Motor neuron (in vitro differentiated cells): ENCODE results near the gene NECAB2. TPM values are rescaled to one million over a fixed set of nuclear protein-coding genes. Genes with fewer than 3 reads are reported as not detected.
A peak's percentile ranks its signal among the peaks of the same experiment; 100 is the strongest.

Experiments used
- ATAC-seq, 8 experiments: fragments of 200-7000 bp; cut with Tn5 transposase; replicated peaks in 6 of 8; 2 replicates each; pipeline ENCODE4 v1.8.0; 2021; ENCODE audit warnings: mild to moderate bottlenecking in 8 of 8, moderate library complexity in 8 of 8
- H3K27ac ChIP-seq, 2 donors: fragments of 250-450 bp; sonication (Bioruptor Pico); 2 replicates each; pipeline ENCODE4 v1.9.0; 2021; ENCODE audit warnings: antibody characterized with exemption in 2 of 2, mild to moderate bottlenecking in 2 of 2, moderate library complexity in 1 of 2
- H3K4me1 ChIP-seq, 2 donors: fragments of 250-450 bp; sonication (Bioruptor Pico); replicated peaks in 1 of 2; 2 replicates each; pipeline ENCODE4 v1.6.1; 2021; ENCODE audit warnings: antibody characterized with exemption in 2 of 2, mild to moderate bottlenecking in 2 of 2, moderate library complexity in 1 of 2
- H3K4me3 ChIP-seq, 5 donors: fragments of 250-450 bp; sonication (Bioruptor Pico); 2 replicates each; pipeline ENCODE4 v1.9.0; 2021; ENCODE audit warnings: antibody characterized with exemption in 5 of 5, mild to moderate bottlenecking in 5 of 5, moderate library complexity in 4 of 5
- WGBS, 10 experiments: fragments of 450-650 bp; shearing (Covaris generic); methylation state at CpG; one replicate each; pipeline ENCODE4 v1.0.0; 2022; 5-methylcytosine and 5-hydroxymethylcytosine counted together
- in situ Hi-C, 9 experiments: fragments of 400-800 bp; cut with MboI; loops; one replicate each; pipeline ENCODE4 v1.15.0; 2021; ENCODE audit warnings: low sequenced_read_pairs in 9 of 9, low pct_unique_long_range_greater_than_20kb in 2 of 9; ENCODE audit not compliant: unreplicated experiment in 9 of 9
- total RNA-seq, 8 experiments: library from RNA; unstranded; fragments of 300-600 nt; gene quantifications; 2 replicates each; pipeline versions ENCODE4 v1.2.3 to v1.2.4, GENCODE V29; 2022

NECAB2 gene
- total RNA-seq, 8 experiments from 2014 or later: 0.63 to 23.4 (median 2.6) TPM

DNA sequence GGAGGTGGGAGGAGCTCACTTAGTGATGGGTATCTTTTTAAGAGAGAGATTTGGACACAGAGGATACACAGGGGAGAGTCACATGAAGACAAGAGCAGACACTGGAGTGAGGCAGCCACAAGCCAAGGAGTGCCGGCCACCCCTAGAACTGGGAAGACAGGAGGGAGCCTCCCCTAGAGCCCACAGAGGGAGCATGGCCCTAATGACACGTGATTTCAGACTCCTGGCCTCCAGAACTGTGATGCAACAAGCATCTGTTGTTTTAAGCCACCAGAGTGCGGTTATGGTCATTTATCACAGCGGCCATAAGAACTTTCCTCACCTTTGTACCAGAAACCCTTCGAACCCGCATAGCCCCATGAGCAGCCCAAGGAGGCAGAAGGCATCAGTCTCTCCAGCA lies 41.2 kb downstream of the NECAB2 start:
- no peak for ATAC-seq
- no peak overlapping the region for H3K27ac ChIP-seq
- peaks cover 0 to 15% of the 10 kb centered on the region in 2 donors for H3K4me1 ChIP-seq
- in situ Hi-C loops: no loop called here
- no peak overlapping the region for H3K4me3 ChIP-seq
- 74 to 94% (median 91%) methylated on average over 2 to 4 of the region's 6 CpGs; no CpG with 5 or more reads in 6 of the 10 experiments for WGBS, 10 experiments

GRCh38 chr16:84013787-84014569 lies 45.9 kb downstream of the NECAB2 start:
- peak; percentile 92 to 94 (median 93) for ATAC-seq
- in situ Hi-C loops: no loop called here
- no peak overlapping the region for H3K4me3 ChIP-seq
- H3K27ac ChIP-seq: no peak overlapping the region
- 0 to 80% (median 25%) methylated on average over 1 to 5 of the region's 14 CpGs; no CpG with 5 or more reads in 5 of the 10 experiments for WGBS, 10 experiments
- H3K4me1 ChIP-seq: peaks cover 0 to 9% of the 10 kb centered on the region in 2 donors

- Histone ChIP-seq H3K27ac (no peak overlapping the region), H3K4me1 (peaks cover 0 to 9% of the 10 kb centered on the region in 2 donors), H3K4me3 (no peak overlapping the region)
- in situ Hi-C loops: no loop called here
- WGBS, 10 experiments: 0 to 100% (median 68%) methylated on average over 1 to 14 of the region's 14 CpGs
- ATAC-seq: no peak
These were observed 46.7 kb downstream of the NECAB2 start for GRCh38 chr16:84014570-84015327.

- no peak for ATAC-seq
- H3K4me1 ChIP-seq: peaks cover 0 to 9% of the 10 kb centered on the region in 2 donors
- in situ Hi-C loops: no loop called here
- no peak overlapping the region for H3K4me3 ChIP-seq
- 40 to 100% (median 80%) methylated on average over 1 to 6 of the region's 12 CpGs; no CpG with 5 or more reads in 1 of the 10 experiments for WGBS, 10 experiments
- no peak overlapping the region for H3K27ac ChIP-seq
These were observed 47.4 kb downstream of the NECAB2 start for GRCh38 chr16:84015399-84015798.

GRCh38 chr16:84016477-84016876 lies 48.4 kb downstream of the NECAB2 start:
- WGBS, 10 experiments: 89 to 100% (median 95%) methylated on average over 1 to 10 of the region's 12 CpGs; no CpG with 5 or more reads in 6 of the 10 experiments
- no peak for ATAC-seq
- no peak overlapping the region for H3K4me3 ChIP-seq
- no peak overlapping the region for H3K27ac ChIP-seq
- in situ Hi-C loops: no loop called here
- H3K4me1 ChIP-seq: peaks cover 0 to 6% of the 10 kb centered on the region in 2 donors

DNA sequence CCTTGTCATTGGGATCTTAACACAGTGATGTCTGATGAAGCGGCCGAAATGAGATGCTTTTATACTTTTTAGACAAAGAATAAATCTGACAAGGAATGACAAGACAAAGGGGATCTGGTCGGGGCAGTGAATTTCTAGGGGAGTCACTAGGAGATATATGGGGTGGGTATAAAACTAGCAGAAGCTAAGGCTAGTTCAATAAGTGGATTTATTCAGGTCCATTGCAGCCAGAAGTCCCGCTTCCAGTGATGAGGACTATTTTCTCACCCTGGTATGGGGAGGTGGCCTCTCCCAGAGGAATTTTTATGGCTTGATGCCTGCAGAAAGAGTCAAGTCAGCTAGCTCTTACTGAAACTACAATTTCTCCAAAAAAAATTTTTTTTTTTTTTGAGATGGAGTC lies 50.7 kb downstream of the NECAB2 start:
- Histone ChIP-seq H3K27ac (no peak overlapping the region), H3K4me3 (no peak overlapping the region), H3K4me1 (peaks cover 3 to 7% of the 10 kb centered on the region in 2 donors)
- ATAC-seq: no peak
- WGBS, 10 experiments: 40 to 100% (median 93%) methylated on average over 1 to 4 of the region's 4 CpGs
- in situ Hi-C loops: no loop called here

GRCh38 chr16:84020353-84020752 lies 52.3 kb downstream of the NECAB2 start:
- no peak for ATAC-seq
- no peak overlapping the region for H3K27ac ChIP-seq
- in situ Hi-C loops: no loop called here
- H3K4me1 ChIP-seq: peaks cover 0 to 7% of the 10 kb centered on the region in 2 donors
- H3K4me3 ChIP-seq: no peak overlapping the region
- WGBS, 10 experiments: 89 to 100% (median 98%) methylated on average over 2 to 4 of the region's 9 CpGs; no CpG with 5 or more reads in 6 of the 10 experiments

DNA sequence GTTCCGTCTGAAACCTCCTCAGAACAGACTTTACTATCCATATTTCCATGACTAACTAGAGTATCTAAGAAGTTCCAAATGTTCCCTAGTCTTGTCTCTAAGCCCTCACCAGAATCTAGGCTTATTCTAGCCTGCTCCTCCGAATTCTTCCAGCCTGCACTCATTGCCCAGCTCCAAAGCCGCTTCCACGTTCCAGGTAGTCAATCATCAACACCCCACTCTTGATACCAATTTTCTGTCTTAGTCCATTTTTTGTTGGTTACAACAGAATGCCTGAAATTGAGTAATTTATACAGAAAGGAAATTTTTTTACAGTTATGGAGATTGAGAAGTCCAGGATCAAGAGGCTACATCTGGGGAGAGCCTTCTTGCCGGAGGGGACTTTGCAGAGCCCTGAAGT lies 53.4 kb downstream of the NECAB2 start:
- H3K27ac ChIP-seq: no peak overlapping the region
- no peak for ATAC-seq
- 57 to 100% (median 86%) methylated on average over 1 to 5 of the region's 5 CpGs for WGBS, 10 experiments
- peaks cover 0 to 7% of the 10 kb centered on the region in 2 donors for H3K4me1 ChIP-seq
- in situ Hi-C loops: no loop called here
- no peak overlapping the region for H3K4me3 ChIP-seq

- H3K4me3 ChIP-seq: no peak overlapping the region
- peaks cover 9 to 15% of the 10 kb centered on the region in 2 donors for H3K4me1 ChIP-seq
- peak in 4 of 8 experiments; percentile 7 to 78 (median 76) for ATAC-seq
- in situ Hi-C loops: no loop called here
- 35 to 92% (median 70%) methylated on average over 1 to 9 of the region's 11 CpGs; no CpG with 5 or more reads in 3 of the 10 experiments for WGBS, 10 experiments
- no peak overlapping the region for H3K27ac ChIP-seq
These were observed 54.6 kb downstream of the NECAB2 start for GRCh38 chr16:84022644-84023043.

DNA sequence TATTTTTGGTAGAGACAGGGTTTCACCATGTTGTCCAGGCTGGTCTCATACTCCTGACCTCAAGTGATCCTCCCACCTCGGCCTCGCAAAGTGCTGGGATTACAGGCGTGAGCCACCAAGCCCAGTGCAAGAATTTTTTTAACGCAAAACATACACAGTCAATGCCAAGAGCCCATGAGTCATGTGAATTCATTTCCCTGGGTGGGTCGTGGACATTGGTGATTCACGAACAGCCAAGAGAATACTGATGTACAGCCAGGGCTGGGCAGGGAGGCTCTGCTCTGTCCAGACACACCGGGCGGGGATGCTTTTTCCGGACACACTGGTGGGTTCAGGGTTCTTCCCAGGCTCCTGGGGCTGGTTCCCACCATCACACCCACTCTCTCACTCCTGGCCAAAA lies 56.8 kb downstream of the NECAB2 start:
- Histone ChIP-seq H3K4me3 (no peak overlapping the region), H3K4me1 (peaks cover 12 to 19% of the 10 kb centered on the region in 2 donors), H3K27ac (no peak overlapping the region)
- in situ Hi-C loops: no loop called here
- WGBS, 10 experiments: 0 to 100% (median 78%) methylated on average over 1 to 8 of the region's 9 CpGs; no CpG with 5 or more reads in 6 of the 10 experiments
- peak; percentile 36 to 97 (median 51) for ATAC-seq

DNA sequence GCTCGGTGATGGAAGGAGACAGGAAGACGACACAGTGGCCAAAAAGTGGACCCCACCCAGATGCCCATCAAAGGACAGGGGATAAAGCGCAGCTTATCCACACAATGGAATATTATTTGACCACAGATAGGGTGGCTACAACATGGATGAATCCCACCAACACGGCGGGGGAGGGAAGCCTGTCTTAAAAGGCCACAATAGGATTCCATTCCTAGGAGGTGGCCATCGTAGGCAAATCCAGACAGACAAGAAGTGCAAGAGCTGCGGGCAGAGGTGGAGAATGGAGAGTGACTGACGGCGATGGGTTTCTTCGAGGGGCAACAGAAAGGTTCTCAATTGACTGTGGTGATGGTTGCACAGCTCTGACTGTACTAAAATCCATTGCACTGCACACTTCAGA lies 58.6 kb downstream of the NECAB2 start:
- in situ Hi-C loops: no loop called here
- 78 to 100% (median 96%) methylated on average over 2 to 8 of the region's 10 CpGs; no CpG with 5 or more reads in 5 of the 10 experiments for WGBS, 10 experiments
- no peak overlapping the region for H3K27ac ChIP-seq
- H3K4me1 ChIP-seq: peaks cover 12 to 19% of the 10 kb centered on the region in 2 donors
- no peak for ATAC-seq
- H3K4me3 ChIP-seq: no peak overlapping the region

- in situ Hi-C loops: no loop called here
- no peak overlapping the region for H3K4me3 ChIP-seq
- WGBS, 10 experiments: 49 to 93% (median 65%) methylated on average over 2 to 12 of the region's 15 CpGs; no CpG with 5 or more reads in 4 of the 10 experiments
- ATAC-seq: peak in 5 of 8 experiments; percentile 61 to 72 (median 67)
- peaks cover 15% of the 10 kb centered on the region in 2 donors for H3K4me1 ChIP-seq
- no peak overlapping the region for H3K27ac ChIP-seq
These were observed 59.6 kb downstream of the NECAB2 start for GRCh38 chr16:84027625-84028024.
